ENCODE measurements around the gene TEC. TPM values are rescaled to one million over a fixed set of nuclear protein-coding genes. Genes with fewer than 3 reads are reported as not detected.

TEC gene
- total and polyA plus RNA-seq, 9 of the 15 experiments (the other 6 are each of a cell fraction or from before 2014, with no cell fraction given) = 5.3 to 14.7 (median 8.8) TPM

- WGBS (ENCODE audit: insufficient coverage, low coverage, missing lambda C conversion rate) = 94% methylated on average over 4 of the region's 4 CpGs
- Histone ChIP-seq H3K27ac (ENCODE audit: extremely low read depth, low read depth, low read length) (peak overlapping the region; percentile 35; the same call in 2 of the 3 replicates), H3K9ac (ENCODE audit: insufficient read depth in 1 of 2, low read depth in 2 of 2, low read length in 2 of 2) (no peak overlapping the region), H3K36me3 (ENCODE audit: control insufficient read depth, insufficient read depth, low read length) (peaks cover 3% of the 10 kb centered on the region; the same call in 1 of the 3 replicates), H3K4me2 (ENCODE audit: insufficient read depth, low read length) (no peak overlapping the region), H3K4me3 (no peak overlapping the region), H4K20me1 (replicated peaks; ENCODE audit: control insufficient read depth, insufficient read depth, low read length) (no peaks in the 10 kb centered on the region), H3K9me3 (replicated peaks; ENCODE audit: control insufficient read depth, insufficient read depth, low read depth, low read length) (peaks cover 6% of the 10 kb centered on the region; the same call in 1 of the 2 replicates), H3K79me2 (ENCODE audit: control insufficient read depth, insufficient read depth, low read length) (peaks cover 97% of the 10 kb centered on the region), H2AFZ (ENCODE audit: low read depth, low read length) (no peak overlapping the region), H3K27me3 (ENCODE audit: control insufficient read depth in 2 of 2, insufficient read depth in 2 of 2, low read length in 2 of 2) (no peaks in the 10 kb centered on the region), H3K9me1 (ENCODE audit: control insufficient read depth, insufficient read depth, low read length) (no peaks in the 10 kb centered on the region), H3K4me1 (replicated peaks in 1 of 2; ENCODE audit: control insufficient read depth in 2 of 2, insufficient read depth in 2 of 2, low read length in 2 of 2) (peaks cover 10 to 60% of the 10 kb centered on the region in 2 experiments)
- no peak for DNase-seq (ENCODE audit: extremely low read depth in 1 of 4, low spot score in 3 of 4)
- intact Hi-C loops (cut with micrococcal nuclease) = no loop called here
- ChIA-PET POLR2A (interaction anchor here (1.3 kb wide), 1 partner anchor 10 kb away, joined by 4 read pairs; no protein-coding TSS in a partner anchor), CTCF (ENCODE audit: low intra/inter-chr PET ratio) (no interaction called here)
- FAIRE-seq = no peak
- no TSS peak for BruUV-seq (replicated peaks)
- in situ Hi-C loops (cut with MboI) = no loop called here
- 0 out of 3 replicates have a peak, but pooled peaks have one; percentile 8 for ATAC-seq
- TF ChIP-seq FOXA3 (CRISPR knock-in tag; conservative IDR thresholded peaks at IDR 0.05 in 1 of 2, IDR thresholded peaks at IDR 0.05 in 1 of 2) (no peak), HBP1 (CRISPR knock-in tag; IDR thresholded peaks at IDR 0.05) (no peak), TRIM28 (IDR thresholded peaks at IDR 0.05) (peak; percentile 54; the same call in 1 of the 2 replicates), CEBPG (CRISPR knock-in tag; IDR thresholded peaks at IDR 0.05) (no peak), CEBPG (tag; conservative IDR thresholded peaks at IDR 0.05 in 1 of 2, IDR thresholded peaks at IDR 0.05 in 1 of 2) (no peak), SMARCA4 (IDR thresholded peaks at IDR 0.05) (no peak), CHAMP1 (IDR thresholded peaks at IDR 0.05) (0 out of 2 replicates have a peak, but pooled peaks have one; percentile 48), TSC22D4 (tag; IDR thresholded peaks at IDR 0.05) (no peak), NCOR1 (IDR thresholded peaks at IDR 0.05) (no peak; the same call in 1 of the 2 replicates), DACH1 (IDR thresholded peaks at IDR 0.05; ENCODE audit: partially characterized antibody) (peak; percentile 64), FOXJ3 (CRISPR knock-in tag; IDR thresholded peaks at IDR 0.05) (no peak), RB1 (IDR thresholded peaks at IDR 0.05; ENCODE audit: low read depth) (no peak), KAT7 (CRISPR knock-in tag; IDR thresholded peaks at IDR 0.05; ENCODE audit: borderline replicate concordance) (0 out of 2 replicates have a peak, but pooled peaks have one; percentile 40), CBFA2T2 (conservative IDR thresholded peaks at IDR 0.05) (peak; percentile 20; the same call in 1 of the 2 replicates), ZFX (CRISPR knock-in tag; IDR thresholded peaks at IDR 0.05) (no peak), KLF1 (tag; IDR thresholded peaks at IDR 0.05) (no peak), ARID2 (IDR thresholded peaks at IDR 0.05) (no peak), CBX3 (IDR thresholded peaks at IDR 0.05; ENCODE audit: borderline replicate concordance in 1 of 2, low read length in 2 of 2) (peak in 1 of 2 experiments; percentile 84; a peak in 2 of 3 replicates), HNRNPK (IDR thresholded peaks at IDR 0.05; ENCODE audit: low read depth, low read length, poor library complexity, severe bottlenecking) (no peak), ELF2 (CRISPR knock-in tag; IDR thresholded peaks at IDR 0.05) (no peak)
These were observed 25.0 kb downstream of the TEC start for GRCh38 chr4:48244665-48245064.

Data from K562 (cell line).